Endothelial cell of umbilical vein (primary cell): Measurements from ENCODE around the gene HAND1. TPM values are rescaled to one million over a fixed set of nuclear protein-coding genes. Genes with fewer than 3 reads are reported as not detected.

Experiments used
- BruUV-seq: library from RNA; stranded (reverse); fragments of 400-500 nt; replicated peaks from 2 replicates; lab custom pipeline; 2021; lab: Mats Ljungman, UMichigan
- CTCF ChIA-PET: fragments of 300-600, 350-600 bp; sonication (Branson Sonifier 250); formaldehyde crosslinking; loops from one replicate; lab custom pipeline; 2021; ENCODE audit warnings: antibody characterized with exemption, inconsistent platforms; lab: Charles Lee
- POLR2A ChIA-PET: fragments of 300-600, 350-600 bp; sonication (Branson Sonifier 250); formaldehyde crosslinking; loops from one replicate; lab custom pipeline; 2021; ENCODE audit warnings: antibody characterized with exemption, inconsistent platforms; lab: Charles Lee
- DNase-seq: peaks from one replicate; pipeline ENCODE4 v3.0.0-alpha.2; 2011; ENCODE audit warnings: low read depth, low spot score
- FAIRE-seq: peaks from 2 replicates; lab custom pipeline; 2011; peaks lifted over from hg19 to GRCh38; lab: Jason Lieb, UNC
- H2AFZ ChIP-seq: 2 replicates; pipeline ENCODE4 v1.6.0; 2012; ENCODE audit warnings: low read depth, low read length, control low read depth, inconsistent platforms
- H3K27ac ChIP-seq: 2 replicates; pipeline ENCODE4 v1.5.1; 2011; ENCODE audit warnings: low read depth, mild to moderate bottlenecking, control low read depth, low read length, moderate library complexity; ENCODE audit not compliant: insufficient read depth
- H3K27me3 ChIP-seq, 2 experiments: 2 replicates each; pipeline versions ENCODE4 v1.6.0 to v1.6.1; 2011; ENCODE audit warnings: low read length in 2 of 2, mixed read lengths in 1 of 2; ENCODE audit not compliant: control insufficient read depth in 2 of 2, insufficient read depth in 2 of 2
- H3K36me3 ChIP-seq, 2 experiments: 2 replicates in 1 of 2; 3 replicates in 1 of 2; pipeline ENCODE4 v1.5.1; 2011; ENCODE audit warnings: low read length in 2 of 2, mild to moderate bottlenecking in 1 of 2, moderate library complexity in 1 of 2; ENCODE audit not compliant: control insufficient read depth in 2 of 2, insufficient read depth in 2 of 2; ENCODE audit errors: extremely low read depth in 1 of 2
- H3K4me1 ChIP-seq: 3 replicates; pipeline ENCODE4 v1.5.1; 2011; ENCODE audit warnings: mild to moderate bottlenecking, low read length; ENCODE audit not compliant: control insufficient read depth, insufficient read depth; ENCODE audit errors: extremely low read depth
- H3K4me2 ChIP-seq: 2 replicates; pipeline ENCODE4 v1.6.1; 2011; ENCODE audit warnings: low read length, control low read depth, mixed read lengths; ENCODE audit not compliant: insufficient read depth
- H3K4me3 ChIP-seq, 3 experiments: fragments of 200-600 bp in 1 of 3; sonication (generic), shearing (Covaris generic) in 1 of 3; replicated peaks in 1 of 3; 2 replicates each; pipeline ENCODE4 v1.5.1; 2011 to 2016; ENCODE audit warnings: control low read depth in 3 of 3, low read length in 3 of 3, mild to moderate bottlenecking in 2 of 3, inconsistent platforms in 1 of 3, low read depth in 1 of 3, moderate library complexity in 1 of 3; ENCODE audit not compliant: insufficient read depth in 1 of 3
- H3K79me2 ChIP-seq: 2 replicates; pipeline ENCODE4 v1.6.0; 2012; ENCODE audit warnings: low read length, inconsistent platforms; ENCODE audit not compliant: control insufficient read depth, insufficient read depth
- H3K9ac ChIP-seq: replicated peaks from 2 replicates; pipeline ENCODE3; 2011; ENCODE audit warnings: low read length, control low read depth; ENCODE audit not compliant: insufficient read depth; ENCODE audit errors: extremely low read depth
- H3K9me1 ChIP-seq: replicated peaks from 3 replicates; pipeline ENCODE4 v1.6.0; 2011; ENCODE audit warnings: mild to moderate bottlenecking, low read length; ENCODE audit not compliant: control insufficient read depth, insufficient read depth; ENCODE audit errors: extremely low read depth
- H3K9me3 ChIP-seq: replicated peaks from 2 replicates; pipeline ENCODE4 v1.5.1; 2012; ENCODE audit warnings: low read length, inconsistent platforms; ENCODE audit not compliant: control insufficient read depth, insufficient read depth
- H4K20me1 ChIP-seq: replicated peaks from 2 replicates; pipeline ENCODE3; 2011; ENCODE audit warnings: mild to moderate bottlenecking, low read length; ENCODE audit not compliant: control insufficient read depth, insufficient read depth; ENCODE audit errors: extremely low read depth
- CTCF ChIP-seq, 2 donors: IDR thresholded peaks; 1 replicate in 1 of 2; 2 replicates in 1 of 2; pipeline ENCODE4 v1.5.1; 2011; ENCODE audit warnings: low read length in 2 of 2, mild to moderate bottlenecking in 2 of 2, moderate library complexity in 2 of 2, control low read depth in 1 of 2, inconsistent platforms in 1 of 2, low read depth in 1 of 2; ENCODE audit not compliant: insufficient read depth in 1 of 2; ENCODE audit errors: extremely low read depth in 1 of 2
- EZH2 ChIP-seq: IDR thresholded peaks from 2 replicates; pipeline ENCODE4 v1.6.1; 2012; ENCODE audit warnings: borderline replicate concordance, low read depth, mild to moderate bottlenecking, moderate library complexity, low read length, inconsistent platforms; ENCODE audit not compliant: severe bottlenecking
- FOS ChIP-seq: IDR thresholded peaks from 2 replicates; pipeline ENCODE4 v1.6.1; 2011; ENCODE audit warnings: mild to moderate bottlenecking, low read length, moderate library complexity, borderline replicate concordance; ENCODE audit not compliant: insufficient read depth
- GATA2 ChIP-seq: IDR thresholded peaks from 2 replicates; pipeline ENCODE4 v1.7.0; 2011; ENCODE audit warnings: low read depth, mild to moderate bottlenecking, moderate library complexity, mixed read lengths, low read length; ENCODE audit not compliant: insufficient read length, insufficient read depth
- JUN ChIP-seq: IDR thresholded peaks from 2 replicates; pipeline ENCODE4 v1.6.1; 2011; ENCODE audit warnings: borderline replicate concordance, low read depth; ENCODE audit not compliant: insufficient read length, insufficient read depth
- MAX ChIP-seq: IDR thresholded peaks from 2 replicates; pipeline ENCODE4 v1.6.1; 2011; ENCODE audit not compliant: insufficient read depth, insufficient read length
- MYC ChIP-seq: IDR thresholded peaks from one replicate; pipeline ENCODE4 v1.6.1; 2011; ENCODE audit warnings: mild to moderate bottlenecking, low read depth, low read length
- POLR2A ChIP-seq: IDR thresholded peaks from 2 replicates; pipeline ENCODE4 v1.6.1; 2012; ENCODE audit warnings: low read depth, mild to moderate bottlenecking, control low read depth, low read length
- POLR2AphosphoS5 ChIP-seq: IDR thresholded peaks from 2 replicates; pipeline ENCODE4 v1.6.1; 2012; ENCODE audit warnings: low read depth, mild to moderate bottlenecking, control low read depth, low read length, moderate library complexity; ENCODE audit not compliant: insufficient read depth
- dilution Hi-C: fragments of 300-500 bp; cut with MboI; formaldehyde crosslinking; loops from one replicate; pipeline ENCODE4 v1.15.0; 2019; ENCODE audit warnings: low sequenced_read_pairs; ENCODE audit not compliant: extremely low pct_ligation_motif_present
- intact Hi-C: fragments of 100-400 bp; cut with micrococcal nuclease; formaldehyde crosslinking; loops from one replicate; pipeline ENCODE4 v1.10.0; 2022
- polyA plus RNA-seq, 4 experiments: library from polyadenylated mRNA; depleted of rRNA in 3 of 4; stranded (reverse) in 3 of 4; unstranded in 1 of 4; fragments of >200 nt; gene quantifications; 2 replicates each; pipeline versions ENCODE4 v1.2.1 to v1.2.3, GENCODE V29; 2011 to 2012; ENCODE audit warnings: missing spikeins in 1 of 4
- total RNA-seq: library from RNA; stranded (reverse); gene quantifications from 2 replicates; pipeline ENCODE4 v1.2.3, GENCODE V29; 2021

Gene HAND1
- total and polyA plus RNA-seq, 2 donors (not counting 3 experiments of a cell fraction or from before 2014, with no cell fraction given) = not detected

- no peaks in the 10 kb centered on the region for H3K9me1 ChIP-seq
- peaks cover 4 to 7% of the 10 kb centered on the region in 2 experiments for H3K27me3 ChIP-seq
- H3K4me2 ChIP-seq = no peak overlapping the region
- DNase-seq = no peak
- POLR2A ChIA-PET = no interaction called here
- no peak overlapping the region for H2AFZ ChIP-seq
- TF ChIP-seq GATA2 (no peak), FOS (no peak), POLR2AphosphoS5 (no peak)
- H3K79me2 ChIP-seq = no peaks in the 10 kb centered on the region
- no TSS peak for BruUV-seq
- no peak for FAIRE-seq
- no peaks in the 10 kb centered on the region for H3K9me3 ChIP-seq
- no peak overlapping the region for H3K4me3 ChIP-seq
- dilution Hi-C loops = no loop called here
- no peaks in the 10 kb centered on the region for H4K20me1 ChIP-seq
- intact Hi-C loops = no loop called here
- no peaks in the 10 kb centered on the region for H3K36me3 ChIP-seq
- no peak overlapping the region for H3K27ac ChIP-seq
- H3K9ac ChIP-seq = no peak overlapping the region
- CTCF ChIA-PET = interaction anchor here (0.8 to 3.6 kb wide), 3 partner anchors 22 to 116 kb away, joined by 3 to 48 read pairs (median 3); no protein-coding TSS in a partner anchor
- H3K4me1 ChIP-seq = no peaks in the 10 kb centered on the region
Observed at GRCh38 chr5:154523709-154524108, 45.7 kb upstream of the HAND1 start.

- Histone ChIP-seq H3K9me3 (no peaks in the 10 kb centered on the region), H4K20me1 (no peaks in the 10 kb centered on the region), H3K9ac (no peak overlapping the region), H3K9me1 (no peaks in the 10 kb centered on the region), H3K36me3 (no peaks in the 10 kb centered on the region), H3K4me1 (no peaks in the 10 kb centered on the region), H3K27me3 (peaks cover 4 to 7% of the 10 kb centered on the region in 2 experiments), H3K27ac (no peak overlapping the region), H2AFZ (no peak overlapping the region), H3K4me2 (no peak overlapping the region), H3K79me2 (no peaks in the 10 kb centered on the region), H3K4me3 (no peak overlapping the region)
- BruUV-seq = no TSS peak
- intact Hi-C loops = no loop called here
- ChIA-PET CTCF (interaction anchor here (0.8 to 3.6 kb wide), 3 partner anchors 22 to 117 kb away, joined by 3 to 48 read pairs (median 3); no protein-coding TSS in a partner anchor), POLR2A (no interaction called here)
- dilution Hi-C loops = no loop called here
- no peak for DNase-seq
- no peak for FAIRE-seq
- TF ChIP-seq FOS = no peak
- no peak for TF ChIP-seq EZH2
- TF ChIP-seq MAX = no peak
- TF ChIP-seq CTCF (IDR thresholded peaks at IDR 0.05; ENCODE audit: extremely low read depth in 1 of 2, insufficient read depth in 1 of 2, low read depth in 1 of 2, low read length in 2 of 2) = no peak
- no peak for TF ChIP-seq POLR2AphosphoS5
- no peak for TF ChIP-seq JUN
- TF ChIP-seq POLR2A = no peak
- no peak for TF ChIP-seq GATA2
- TF ChIP-seq MYC = no peak
Observed at GRCh38 chr5:154523104-154523503, 45.1 kb upstream of the HAND1 start.
